Panc1 (cell line): ENCODE data around the gene KCNG1. TPM values are rescaled to one million over a fixed set of nuclear protein-coding genes. Genes with fewer than 3 reads are reported as not detected.
A peak's percentile ranks its signal among the peaks of the same experiment; 100 is the strongest.

Experiments
- ATAC-seq: fragments of 200-7000 bp; cut with Tn5 transposase; 2 replicates; pipeline ENCODE4 v1.9.1; 2020; ENCODE audit warnings: mild to moderate bottlenecking, moderate library complexity
- BruUV-seq: library from RNA; stranded (reverse); fragments of 400-500 nt; replicated peaks from 2 replicates; lab custom pipeline; 2021; lab: Mats Ljungman, UMichigan
- CTCF ChIA-PET: fragments of 300-600 bp; sonication (Branson Sonifier 250); formaldehyde crosslinking; loops from one replicate; lab custom pipeline; 2022; ENCODE audit warnings: antibody characterized with exemption; lab: Charles Lee
- POLR2A ChIA-PET: fragments of 300-600 bp; sonication (Branson Sonifier 250); formaldehyde crosslinking; loops from one replicate; lab custom pipeline; 2022; ENCODE audit warnings: antibody characterized with exemption; lab: Charles Lee
- DNase-seq: peaks from one replicate; pipeline ENCODE4 v3.0.0-alpha.2; 2010; ENCODE audit warnings: low read depth, low spot score
- H3K27ac ChIP-seq: 2 replicates; pipeline ENCODE4 v1.5.1; 2011; ENCODE audit warnings: mild to moderate bottlenecking, low read length, inconsistent platforms
- H3K27me3 ChIP-seq: fragments of 200-500 bp; sonication (Bioruptor generic); 2 replicates; pipeline ENCODE4 v1.6.0; 2014; ENCODE audit warnings: low read length, inconsistent platforms; ENCODE audit not compliant: control insufficient read depth, insufficient read depth
- H3K36me3 ChIP-seq: fragments of 200-500 bp; sonication (Bioruptor generic); 2 replicates; pipeline ENCODE4 v1.5.1; 2014; ENCODE audit warnings: inconsistent platforms, mild to moderate bottlenecking, low read length, moderate library complexity; ENCODE audit not compliant: control insufficient read depth, insufficient read depth
- H3K4me1 ChIP-seq: 2 replicates; pipeline ENCODE4 v1.5.1; 2011; ENCODE audit warnings: inconsistent platforms, mild to moderate bottlenecking, low read length, moderate library complexity; ENCODE audit not compliant: control insufficient read depth, insufficient read depth
- H3K4me3 ChIP-seq, 2 experiments: 2 replicates each; pipeline ENCODE4 v1.5.1; 2011 to 2012; ENCODE audit warnings: low read depth in 2 of 2, low read length in 2 of 2, mild to moderate bottlenecking in 2 of 2, inconsistent platforms in 1 of 2, moderate library complexity in 1 of 2
- H3K9me3 ChIP-seq: fragments of 200-500 bp; sonication (Bioruptor generic); 2 replicates; pipeline ENCODE4 v1.5.1; 2014; ENCODE audit warnings: low read depth, mild to moderate bottlenecking, inconsistent platforms, low read length, moderate library complexity; ENCODE audit not compliant: control insufficient read depth, insufficient read depth
- CTCF ChIP-seq: fragments of 450-650 bp; IDR thresholded peaks from 2 replicates; pipeline ENCODE4 v1.5.1; 2017; ENCODE audit warnings: mild to moderate bottlenecking
- POLR2AphosphoS5 ChIP-seq: IDR thresholded peaks from 2 replicates; pipeline ENCODE4 v1.6.1; 2012; ENCODE audit warnings: mild to moderate bottlenecking, low read depth, low read length, moderate library complexity
- REST ChIP-seq, 2 experiments: IDR thresholded peaks; 2 replicates each; pipeline ENCODE4 v1.6.1; 2011 to 2012; ENCODE audit warnings: low read depth in 2 of 2, control low read depth in 1 of 2, low read length in 1 of 2, mild to moderate bottlenecking in 1 of 2, moderate library complexity in 1 of 2; ENCODE audit not compliant: insufficient read depth in 1 of 2
- SIN3A ChIP-seq: IDR thresholded peaks from 2 replicates; pipeline ENCODE4 v1.6.1; 2012; ENCODE audit warnings: low read depth, mild to moderate bottlenecking, low read length, moderate library complexity, borderline replicate concordance; ENCODE audit not compliant: insufficient read depth
- TCF7L2 ChIP-seq: IDR thresholded peaks from 2 replicates; pipeline ENCODE4 v1.6.1; 2011; ENCODE audit warnings: mild to moderate bottlenecking, low read depth, low read length, inconsistent platforms
- in situ Hi-C: cut with HindIII; loops from 2 replicates; pipeline ENCODE4 v1.10.0; 2016; ENCODE audit warnings: low sequenced_read_pairs, low pct_unique_long_range_greater_than_20kb
- intact Hi-C: fragments of 100-400 bp; cut with micrococcal nuclease; formaldehyde crosslinking; loops from one replicate; pipeline ENCODE4 v1.10.0; 2022; ENCODE audit not compliant: unreplicated experiment
- total RNA-seq: library from RNA; stranded (reverse); gene quantifications from one replicate; pipeline ENCODE4 v1.2.1, GENCODE V29; 2021; ENCODE audit not compliant: unreplicated experiment

KCNG1 gene
- total RNA-seq, 1 experiment from 2014 or later, result 7.4 TPM

GRCh38 chr20:50987493-50988210 is 35.3 kb downstream of the KCNG1 start:
- Histone ChIP-seq H3K36me3 (no peaks in the 10 kb centered on the region), H3K9me3 (no peaks in the 10 kb centered on the region), H3K27me3 (no peaks in the 10 kb centered on the region), H3K4me3 (peak overlapping the region; percentile 6 to 48; a peak in 3 of 4 replicates), H3K4me1 (no peaks in the 10 kb centered on the region), H3K27ac (no peak overlapping the region)
- TF ChIP-seq CTCF (peak; percentile 90), POLR2AphosphoS5 (no peak)
- intact Hi-C loops (loop anchor here (2.0 to 10.0 kb wide), 3 partner anchors 319 to 637 kb away; no protein-coding TSS in a partner anchor), in situ Hi-C loops (no loop called here)
- POLR2A ChIA-PET, result interaction anchor here (0.6 to 0.7 kb wide), 2 partner anchors 339 to 499 kb away, joined by 7 to 13 read pairs; no protein-coding TSS in a partner anchor
- CTCF ChIA-PET, result interaction anchor here (0.6 to 2.2 kb wide), 23 partner anchors 9 to 1001 kb away, joined by 3 to 37 read pairs (median 5); partner anchors contain the start of gene BCAS4
- DNase-seq (peak; percentile 91), ATAC-seq (peak; percentile 96)
- BruUV-seq, result no TSS peak

GRCh38 chr20:50983321-50983720 is 39.6 kb downstream of the KCNG1 start:
- ChIA-PET POLR2A (interaction anchor here (0.6 kb wide), 1 partner anchor 27 kb away, joined by 3 read pairs; no protein-coding TSS in a partner anchor), CTCF (no interaction called here)
- ATAC-seq (no peak), DNase-seq (no peak)
- intact Hi-C loops, result loop anchor here (10.0 kb wide), 2 partner anchors 611 to 641 kb away; no protein-coding TSS in a partner anchor
- Histone ChIP-seq H3K36me3 (no peaks in the 10 kb centered on the region), H3K9me3 (no peaks in the 10 kb centered on the region), H3K27me3 (no peaks in the 10 kb centered on the region), H3K4me1 (0 out of 2 replicates have a peak, but pooled peaks cover 3% of the 10 kb centered on the region), H3K4me3 (no peak overlapping the region), H3K27ac (no peak overlapping the region)
- in situ Hi-C loops, result no loop called here
- BruUV-seq, result no TSS peak
- no peak for TF ChIP-seq SIN3A
- TF ChIP-seq REST (IDR thresholded peaks at IDR 0.05; ENCODE audit: insufficient read depth in 1 of 2, low read depth in 2 of 2, low read length in 1 of 2), result no peak
- TF ChIP-seq CTCF, result no peak
- TF ChIP-seq TCF7L2, result no peak
- no peak for TF ChIP-seq POLR2AphosphoS5
